Hematopoietic multipotent progenitor cell treated with erythropoietin and hydrocortisone succinate and interleukin-3 and kit ligand, for 4 days (in vitro differentiated cells): Measurements from ENCODE around the gene LCA5L.

ENCODE experiments used
- DNase-seq: peaks from one replicate; pipeline ENCODE4 v3.0.0-alpha.2; 2015

Gene LCA5L

DNA sequence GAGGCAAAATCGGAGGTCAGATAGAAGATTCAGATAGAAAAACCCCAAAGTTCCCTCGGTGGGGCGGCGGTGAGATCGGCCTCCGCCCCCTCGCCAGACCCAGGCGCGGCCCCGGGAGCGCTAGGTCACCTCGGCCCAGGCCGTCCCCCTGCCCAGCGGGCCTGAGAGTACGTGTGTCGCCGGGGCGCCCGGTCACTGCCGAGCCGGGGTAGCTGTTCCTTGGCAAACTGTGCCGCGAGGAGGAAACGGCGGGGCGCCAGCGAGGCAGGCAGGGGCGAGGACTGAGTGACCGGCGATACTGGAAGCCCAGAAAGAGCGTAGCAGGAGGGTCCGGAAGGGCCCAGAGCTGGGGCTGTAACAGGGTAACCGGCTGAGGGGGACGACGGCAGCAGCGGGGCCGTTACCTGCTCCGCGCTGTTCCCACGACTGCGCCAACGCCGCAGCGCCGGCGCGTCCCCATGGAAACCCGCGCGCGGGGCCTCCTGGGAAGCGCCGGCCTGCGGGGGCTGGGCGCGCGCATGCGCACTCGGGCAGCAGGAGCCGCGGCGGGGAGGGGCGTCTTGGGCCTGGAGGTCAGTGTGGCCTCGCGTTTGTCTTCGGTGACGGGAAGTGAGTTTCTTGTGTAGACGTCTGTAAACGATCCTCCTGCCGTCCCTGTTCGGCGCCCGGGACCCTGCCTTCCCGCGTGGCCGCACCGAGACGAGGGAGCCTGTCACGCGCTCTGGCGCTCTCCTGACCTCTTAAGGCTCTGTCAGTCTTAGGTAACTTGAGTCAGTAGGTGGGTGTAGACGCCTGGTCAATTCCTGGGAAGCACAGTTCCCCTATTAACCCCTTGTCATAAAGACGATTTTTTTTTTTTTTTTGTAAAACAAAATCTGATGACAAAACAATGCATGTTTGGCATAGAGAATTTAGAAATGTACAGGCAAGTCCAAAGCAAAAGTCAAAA lies at the start of gene LCA5L:
Gene LCA5L (minus strand): TSS at position 458 of the 949 bp plus-strand sequence. CDS start 17,285 bp downstream, outside the sequence.
- DNase-seq = peak; percentile 96

DNA sequence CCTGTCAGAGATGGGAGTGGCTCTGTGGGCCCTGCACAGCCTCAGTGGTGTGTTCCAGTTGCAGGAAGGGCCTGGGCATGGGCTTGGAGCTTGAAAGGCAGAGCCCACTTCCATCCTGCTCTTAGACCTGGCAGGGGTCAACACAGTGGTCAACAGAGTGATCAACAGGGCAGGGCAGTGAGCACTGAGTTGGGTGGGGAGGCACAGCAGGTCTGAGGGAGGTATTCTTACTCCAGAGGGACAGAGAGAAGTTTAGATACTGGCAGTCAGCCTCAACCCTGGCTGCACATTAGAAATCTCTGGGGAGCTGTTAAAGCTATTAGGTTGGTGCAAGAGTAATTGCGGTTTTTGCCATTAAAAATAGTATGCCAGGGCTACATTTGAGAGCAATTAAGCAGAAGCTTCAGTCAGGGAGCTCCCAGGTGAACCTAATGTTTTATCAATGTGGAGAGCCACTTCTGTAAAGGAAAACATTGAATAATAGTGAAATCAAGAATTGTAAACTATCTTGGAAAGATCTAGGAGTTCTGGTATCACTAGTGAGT lies 43.9 kb upstream of the LCA5L start:
- DNase-seq = no peak

DNA sequence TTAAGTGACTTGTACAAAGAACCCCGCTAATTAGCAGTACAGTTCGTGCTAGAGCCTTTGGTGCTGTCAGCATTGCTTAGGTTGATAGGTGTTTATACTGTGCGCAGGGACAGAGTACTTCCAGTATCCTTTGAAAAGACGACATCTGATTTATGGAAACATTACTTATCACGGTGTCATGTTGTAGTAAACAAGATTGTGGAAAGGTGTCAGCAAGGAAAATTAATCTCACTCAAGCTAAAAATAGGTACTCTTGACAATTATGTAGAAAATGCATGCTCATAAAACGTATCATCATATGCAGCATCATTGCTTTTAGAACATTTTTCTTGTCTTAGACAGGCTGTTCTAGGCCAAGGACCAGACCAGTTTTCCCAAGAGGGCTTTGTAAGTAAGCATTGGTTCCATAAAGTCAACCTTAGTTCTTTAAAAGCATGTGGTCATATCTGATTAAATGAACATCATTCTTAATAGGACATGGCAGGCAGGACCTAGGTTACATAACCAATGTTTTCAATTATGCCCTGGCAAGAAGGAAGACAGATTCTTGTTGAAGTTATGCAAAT lies 39.2 kb upstream of the LCA5L start:
- no peak for DNase-seq

DNA sequence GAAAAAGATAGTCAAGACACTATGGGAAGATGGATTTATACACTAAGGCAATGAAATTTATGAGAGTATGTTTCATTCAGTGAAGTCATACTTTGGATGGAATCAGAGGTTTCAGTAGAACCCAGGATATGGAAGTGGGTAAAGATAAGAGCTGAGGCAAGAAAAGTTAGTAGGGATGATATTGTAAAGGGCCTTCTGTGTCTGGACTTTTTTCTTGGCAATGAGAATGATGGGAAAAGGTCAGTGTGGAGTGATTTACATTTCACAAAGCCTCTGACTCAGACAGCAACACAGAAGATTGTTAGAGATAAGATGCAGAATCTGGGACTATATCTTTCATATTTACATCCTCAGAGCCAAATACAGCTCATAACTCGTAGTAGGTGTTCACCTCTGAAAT lies 38.3 kb upstream of the LCA5L start:
- DNase-seq = no peak

DNA sequence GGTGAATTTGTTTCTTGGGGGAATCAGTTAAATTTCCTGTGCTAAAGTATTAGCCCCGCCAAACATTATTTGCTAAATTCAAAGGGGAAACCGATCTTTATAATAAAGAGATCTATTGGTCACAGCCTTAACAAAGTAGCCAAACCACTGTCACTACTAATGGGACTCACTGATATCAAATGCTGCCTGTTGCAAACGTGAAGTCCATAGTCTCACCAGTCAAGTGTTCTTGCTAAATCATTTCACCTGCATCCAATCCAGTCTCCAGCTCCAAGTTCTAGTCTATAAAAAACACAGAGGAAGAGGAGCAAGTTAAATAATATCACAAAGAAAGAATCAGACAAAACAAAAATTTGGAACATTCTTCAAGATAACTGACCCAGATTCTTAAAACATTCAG lies 36.3 kb upstream of the LCA5L start:
- DNase-seq = no peak

DNA sequence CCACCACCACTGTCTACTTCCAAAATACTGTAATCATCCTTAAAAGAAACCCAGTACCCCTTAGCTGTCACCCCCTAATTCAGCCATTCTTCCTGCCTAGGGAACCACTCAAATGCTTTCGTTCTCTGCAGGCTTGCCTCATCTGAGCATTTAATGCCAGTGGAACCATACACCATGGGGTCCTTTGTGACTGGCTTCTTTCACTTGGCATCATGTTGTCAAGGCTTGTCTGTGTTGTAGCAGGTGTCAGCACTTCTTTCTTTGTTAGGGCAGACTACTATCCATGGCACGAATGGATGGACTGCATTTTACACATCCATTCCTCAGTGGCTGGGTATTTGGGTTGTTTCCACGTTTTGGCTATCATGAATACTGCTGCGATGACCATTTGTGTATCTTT lies 34.7 kb upstream of the LCA5L start:
- no peak for DNase-seq

DNA sequence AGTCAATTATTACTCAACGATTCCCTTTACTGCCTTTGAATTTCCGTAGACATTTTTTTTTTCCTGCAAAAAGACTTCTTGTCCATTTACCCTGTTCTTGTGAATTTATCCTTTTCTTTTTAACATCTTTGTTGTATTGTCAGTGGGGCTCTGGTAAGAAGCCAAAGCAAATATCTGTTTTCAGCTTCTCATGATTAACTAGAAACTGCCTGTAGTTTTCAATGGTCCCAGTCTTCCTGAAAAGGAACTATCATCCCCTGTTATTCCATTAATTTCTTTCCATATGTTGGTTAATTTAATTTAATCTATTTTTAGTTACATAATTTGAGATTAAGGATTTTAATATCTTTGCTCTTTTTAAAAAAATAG lies 34.2 kb upstream of the LCA5L start:
- DNase-seq = no peak

DNA sequence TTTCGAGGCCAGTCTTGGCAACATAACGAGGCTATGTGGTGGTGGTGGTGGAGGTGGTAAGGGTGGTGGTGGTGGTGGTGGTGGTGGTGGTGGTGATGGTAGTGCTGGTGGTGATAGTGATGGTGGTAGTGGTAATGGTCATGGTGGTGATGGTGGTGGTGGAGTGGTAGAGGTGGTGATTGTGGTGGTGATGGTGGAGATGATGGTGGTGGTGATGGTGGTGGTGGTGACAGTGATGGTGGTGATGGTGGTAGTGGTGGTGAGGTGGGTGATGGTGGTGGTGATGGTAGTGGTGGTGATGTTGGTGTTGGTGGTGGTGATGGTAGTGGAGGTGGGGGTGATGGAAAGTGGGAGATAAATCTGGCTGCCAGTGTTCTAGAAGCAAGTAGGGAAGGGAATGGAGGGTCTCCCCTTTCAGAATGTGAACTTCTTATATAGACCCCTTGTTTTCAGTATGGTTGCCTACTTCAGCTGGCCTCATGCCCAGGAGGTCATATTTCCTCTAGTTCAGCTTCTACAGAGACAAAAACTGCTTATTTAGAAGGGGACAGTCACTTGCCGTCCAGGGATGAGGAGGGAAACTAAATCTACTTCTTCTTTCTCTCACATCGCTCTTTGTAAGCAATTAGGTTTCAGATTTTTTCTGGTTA lies 33.7 kb upstream of the LCA5L start:
- no peak for DNase-seq

DNA sequence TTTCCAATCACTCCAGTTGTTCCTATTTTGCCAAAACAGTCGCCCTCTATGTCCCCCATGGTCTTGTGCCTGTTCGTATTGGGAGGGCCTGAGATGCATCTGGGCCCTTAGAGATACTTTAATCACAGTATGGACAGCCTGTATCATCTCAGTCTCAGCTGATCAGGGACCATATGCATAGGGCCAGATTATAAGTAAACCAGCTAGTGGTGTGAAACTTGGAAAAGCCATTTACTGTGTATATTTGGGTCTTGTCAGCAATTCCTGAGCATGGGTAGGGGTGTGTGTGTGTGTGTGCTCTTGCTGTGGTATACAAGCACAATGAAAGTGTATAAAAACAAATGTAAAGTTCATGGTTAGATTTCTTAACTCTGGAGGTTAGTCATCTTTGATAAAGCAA lies 29.0 kb upstream of the LCA5L start:
- DNase-seq = no peak

DNA sequence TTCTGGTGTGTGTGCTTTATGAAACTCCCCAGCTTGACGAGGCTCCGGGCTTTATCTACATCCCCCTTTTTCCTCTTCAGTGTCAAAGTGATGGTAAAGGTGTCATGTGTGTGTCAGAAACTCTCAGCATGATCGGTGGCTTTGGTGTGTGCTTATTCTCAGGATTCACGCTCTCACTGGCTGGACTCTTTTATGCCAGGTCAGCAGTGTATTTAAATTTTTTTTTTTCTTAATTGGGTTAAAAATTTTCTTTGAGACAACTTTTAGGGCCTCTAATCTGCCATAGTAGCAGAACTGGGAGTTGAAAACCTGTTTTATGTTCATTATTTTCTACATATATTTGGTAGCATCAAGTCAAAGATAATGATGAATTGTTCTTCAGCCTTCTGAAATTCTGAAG lies 27.2 kb upstream of the LCA5L start:
- no peak for DNase-seq

DNA sequence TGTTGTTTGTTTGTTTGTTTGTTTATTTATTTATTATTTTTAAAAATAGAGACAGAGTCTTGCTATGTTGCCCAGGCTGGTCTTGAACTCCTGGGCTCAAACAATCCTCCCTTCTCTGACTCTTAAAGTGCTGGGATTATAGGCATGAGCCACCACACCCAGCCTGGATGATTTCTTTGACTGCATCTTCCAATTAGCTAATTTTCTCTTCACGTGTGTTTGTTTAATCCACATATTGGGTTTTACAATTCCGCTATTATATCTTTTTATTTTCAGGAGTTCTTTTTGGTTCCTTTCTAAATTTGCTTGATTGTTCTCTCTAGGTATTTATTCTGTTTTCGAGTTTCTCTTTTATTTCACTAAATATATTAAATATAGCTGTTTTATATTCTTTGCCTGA lies 26.0 kb upstream of the LCA5L start:
- no peak for DNase-seq

DNA sequence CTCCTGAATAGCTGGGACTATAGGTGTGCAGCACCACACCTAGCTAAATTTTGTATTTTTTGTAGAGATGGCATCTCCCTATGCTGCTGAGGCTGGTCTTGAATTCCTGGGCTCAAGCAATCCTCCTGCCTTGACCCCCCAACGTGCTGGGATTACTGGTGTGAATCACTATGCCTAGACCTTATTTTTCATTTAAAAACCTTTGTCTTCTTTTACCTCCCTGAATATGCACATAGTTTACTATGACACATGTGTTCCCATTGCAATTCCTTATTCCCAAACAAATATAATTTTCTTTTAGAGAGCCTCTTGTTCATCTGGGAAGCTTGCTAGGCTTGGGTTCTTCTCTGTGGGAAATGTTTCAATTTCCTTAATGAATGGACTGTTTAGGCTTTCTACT lies 23.0 kb upstream of the LCA5L start:
- DNase-seq = no peak

DNA sequence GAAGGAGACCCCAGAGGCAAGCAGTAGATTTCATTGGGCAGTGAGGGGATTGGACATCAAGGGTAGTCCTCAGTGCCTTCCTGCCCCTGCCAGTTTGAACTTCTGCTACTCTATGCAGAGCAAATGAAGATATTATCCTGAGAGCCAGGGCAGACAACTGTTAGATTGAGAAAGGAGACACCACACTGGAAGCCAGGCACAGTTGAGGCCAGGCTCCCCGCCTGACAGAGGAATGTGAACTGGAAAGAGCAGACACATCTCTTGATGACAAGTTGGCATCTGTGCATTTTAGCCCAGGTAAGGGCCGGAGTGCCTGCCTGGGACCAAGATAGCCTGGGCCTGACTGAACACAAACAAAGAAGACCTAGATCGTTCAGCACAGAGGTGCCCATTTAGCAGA lies 22.2 kb upstream of the LCA5L start:
- DNase-seq = no peak

DNA sequence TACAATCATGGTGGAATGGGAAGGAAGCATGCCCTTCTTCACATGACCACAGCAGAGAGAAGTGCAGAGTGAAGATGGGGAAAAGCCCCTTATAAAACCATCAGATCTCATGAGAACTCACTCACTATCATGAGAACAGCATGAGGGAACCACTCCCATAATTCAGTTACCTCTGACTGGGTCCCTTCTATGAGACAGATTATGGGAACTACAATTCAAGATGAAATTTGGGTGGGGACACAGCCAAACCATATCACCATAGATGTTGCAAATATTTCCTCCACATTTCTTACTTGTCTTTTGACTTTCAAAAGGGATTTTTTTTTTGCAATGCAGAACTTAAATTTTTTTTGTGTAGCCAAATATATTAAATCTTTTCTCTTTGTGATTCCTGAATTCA lies 21.0 kb upstream of the LCA5L start:
- DNase-seq = no peak

DNA sequence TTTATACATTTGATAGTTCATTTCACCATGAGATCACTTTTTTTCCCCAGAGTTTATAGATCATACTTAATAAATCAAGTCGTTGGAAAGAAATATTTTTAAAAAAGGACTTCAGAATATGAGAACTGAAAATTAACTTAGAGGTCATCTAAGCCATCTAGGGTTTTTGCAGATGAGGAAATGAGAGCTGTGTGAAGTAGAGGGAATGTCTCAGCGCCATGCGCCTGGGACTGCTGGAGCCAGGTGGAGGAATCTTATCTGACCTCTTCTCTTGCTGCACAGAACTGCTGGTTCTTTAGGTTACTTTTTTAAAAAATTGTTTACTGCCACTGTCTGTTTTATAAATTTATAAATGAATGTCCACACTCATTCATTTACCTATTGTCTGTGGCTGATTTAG lies 17.7 kb upstream of the LCA5L start:
- no peak for DNase-seq

DNA sequence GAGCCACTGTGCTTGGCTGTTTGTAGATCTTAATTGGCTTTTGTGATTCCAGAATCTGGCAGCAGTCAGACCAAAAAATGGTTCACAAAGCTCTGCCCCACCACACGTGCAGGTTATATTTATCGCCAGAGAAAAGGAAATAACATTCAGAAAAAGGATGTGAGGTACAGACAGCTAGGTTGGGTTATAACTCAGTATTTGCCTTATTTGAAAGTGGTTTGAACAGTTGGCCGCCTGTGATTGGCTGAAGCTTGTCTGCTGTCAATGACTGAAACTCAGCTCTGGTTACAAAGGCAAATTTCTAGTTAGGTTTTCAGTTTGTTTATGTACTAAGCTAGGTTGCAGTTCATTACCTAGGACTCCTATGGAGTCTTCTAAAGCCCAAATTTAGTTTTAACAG lies 15.8 kb upstream of the LCA5L start:
- DNase-seq = no peak

DNA sequence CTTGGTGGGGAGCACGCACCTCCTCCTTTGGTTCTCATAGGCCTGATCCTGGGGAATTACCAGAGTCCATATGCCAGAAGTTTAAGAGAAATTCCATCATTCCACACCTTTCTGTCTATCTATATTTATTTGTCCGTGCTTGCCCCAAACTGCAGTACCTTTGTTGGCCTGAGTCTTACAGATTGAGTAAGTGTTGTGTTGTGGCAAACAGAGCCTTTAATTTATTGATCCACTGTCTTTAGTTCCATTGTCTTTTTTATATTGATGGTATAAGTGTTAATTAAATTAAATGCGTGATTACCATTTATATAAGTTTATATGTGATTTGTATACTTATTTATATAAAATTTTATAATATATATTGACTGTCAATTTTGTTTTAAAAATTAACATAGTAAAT lies 11.1 kb upstream of the LCA5L start:
- peak; percentile 10 for DNase-seq

DNA sequence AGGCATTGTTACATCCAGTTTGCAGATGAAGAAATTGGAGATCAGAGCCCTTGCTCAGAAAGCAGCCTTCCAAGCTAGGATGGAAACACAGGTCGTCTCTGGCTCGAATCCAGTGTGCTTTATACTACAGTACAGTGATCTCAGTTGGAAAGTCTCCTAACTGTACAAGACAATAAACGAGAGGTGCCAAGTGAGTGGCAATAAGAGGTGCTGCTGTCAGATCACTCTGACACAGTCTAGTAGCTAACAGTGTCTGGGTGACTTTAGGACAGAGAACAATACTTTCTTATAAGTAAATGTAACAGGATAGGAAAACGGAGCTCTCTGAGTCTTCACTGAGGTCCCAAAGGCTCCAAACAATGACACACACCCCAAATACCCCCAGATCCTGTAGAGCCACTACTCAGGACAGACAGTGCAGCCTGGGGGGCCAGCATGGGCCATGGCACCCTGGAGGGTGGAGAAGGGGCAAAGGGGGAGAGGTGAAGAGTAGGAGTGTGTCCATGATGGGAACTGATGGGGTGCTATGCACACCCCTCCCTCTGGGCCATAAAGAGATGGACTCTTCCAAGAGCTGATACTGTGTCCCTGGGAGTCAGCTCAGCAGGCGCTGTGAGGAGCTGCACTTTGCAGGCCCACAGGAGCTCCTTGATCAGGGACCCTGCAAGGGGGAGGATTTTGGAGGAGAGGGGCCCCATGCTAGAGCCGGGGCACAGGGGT lies 9.5 kb upstream of the LCA5L start:
- DNase-seq = no peak

DNA sequence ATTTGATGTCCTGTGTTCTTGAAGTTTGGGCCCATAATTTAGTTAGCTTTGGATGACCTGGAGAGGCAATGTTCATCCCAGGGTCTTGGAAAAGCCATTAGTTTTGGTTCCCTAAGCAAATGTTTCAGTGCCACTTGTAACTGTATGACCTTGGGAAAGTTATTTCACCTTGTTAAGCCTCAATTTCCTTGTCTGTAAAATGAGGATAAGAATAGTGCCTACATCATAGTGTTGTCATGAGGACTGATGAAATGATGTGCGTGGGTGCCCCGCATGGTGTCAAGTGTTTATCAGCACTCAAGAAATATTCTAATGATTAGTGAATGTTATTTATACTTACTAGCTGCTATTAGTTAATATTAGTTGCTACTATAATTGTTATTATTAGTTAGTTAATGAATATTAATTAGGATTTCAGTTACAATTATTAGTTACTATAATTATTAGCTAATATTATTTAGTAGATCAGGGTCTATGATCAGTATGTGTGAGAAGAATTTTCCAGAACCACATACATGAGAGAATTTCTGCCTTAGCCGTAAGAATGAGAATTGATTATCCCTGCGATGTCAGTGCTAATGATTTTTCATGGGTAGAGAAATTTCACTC lies 8.1 kb upstream of the LCA5L start:
- no peak for DNase-seq

DNA sequence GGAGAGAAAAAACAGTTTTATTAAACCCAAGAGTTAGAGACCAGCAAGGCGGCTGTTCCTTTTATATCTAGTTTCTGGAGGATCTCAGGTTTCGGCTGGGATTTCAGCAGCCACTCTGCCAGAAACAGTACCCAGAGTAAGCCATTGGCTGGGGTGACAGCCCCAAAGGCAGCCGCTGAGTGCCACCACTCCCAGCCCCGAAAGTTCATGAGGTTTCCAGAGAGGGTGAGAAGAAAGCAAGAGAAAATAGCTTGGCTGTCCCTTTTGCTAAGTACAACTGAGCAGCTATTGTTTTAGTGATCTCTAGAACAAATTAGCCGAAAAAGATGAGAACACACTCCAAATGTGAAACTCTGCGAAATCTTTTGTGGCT lies 7.4 kb upstream of the LCA5L start:
- DNase-seq = no peak

DNA sequence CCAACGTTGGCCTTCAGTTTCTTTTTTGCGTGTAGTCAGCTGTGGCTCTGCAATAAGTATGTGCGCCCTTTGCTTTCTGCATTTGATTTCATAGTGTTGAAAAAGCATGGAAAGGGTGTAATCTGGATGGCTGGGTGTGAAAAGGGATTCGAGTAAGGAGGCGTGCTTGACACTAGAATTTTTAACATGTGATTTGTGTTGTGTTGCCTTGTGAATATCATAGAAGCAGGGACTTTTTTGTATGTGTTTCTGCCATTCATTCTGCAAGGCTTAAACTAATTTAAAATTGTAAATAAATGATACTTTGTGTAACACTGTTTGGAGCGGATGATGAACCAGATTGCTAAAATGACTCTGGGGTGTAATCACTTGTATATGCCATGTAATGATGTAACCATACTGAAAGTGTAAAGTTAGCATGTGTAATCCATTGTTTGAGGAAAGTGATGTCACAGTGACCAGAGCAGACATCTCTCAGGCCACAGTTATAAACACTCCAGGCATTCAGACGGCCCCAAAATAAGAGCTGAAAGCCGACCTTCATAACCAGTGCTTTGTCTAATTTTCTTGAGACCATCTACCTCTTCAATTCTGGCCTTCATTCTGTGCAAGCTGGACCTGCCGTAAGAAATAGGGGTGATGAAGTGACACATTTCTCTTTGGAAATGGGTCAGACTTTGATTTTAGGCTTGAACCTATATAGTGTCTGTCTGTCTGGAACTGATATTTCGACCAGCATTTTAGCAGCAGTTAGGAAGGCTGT lies 6.8 kb upstream of the LCA5L start:
- DNase-seq = no peak
